ENCODE measurements around the gene EPS8L2. TPM values are rescaled to one million over a fixed set of nuclear protein-coding genes. Genes with fewer than 3 reads are reported as not detected.

The EPS8L2 gene
- total and polyA plus RNA-seq, 10 of the 15 experiments (the other 5 are each of a cell fraction or from before 2014, with no cell fraction given): 0.76 to 20.0 (median 9.7) TPM

DNA sequence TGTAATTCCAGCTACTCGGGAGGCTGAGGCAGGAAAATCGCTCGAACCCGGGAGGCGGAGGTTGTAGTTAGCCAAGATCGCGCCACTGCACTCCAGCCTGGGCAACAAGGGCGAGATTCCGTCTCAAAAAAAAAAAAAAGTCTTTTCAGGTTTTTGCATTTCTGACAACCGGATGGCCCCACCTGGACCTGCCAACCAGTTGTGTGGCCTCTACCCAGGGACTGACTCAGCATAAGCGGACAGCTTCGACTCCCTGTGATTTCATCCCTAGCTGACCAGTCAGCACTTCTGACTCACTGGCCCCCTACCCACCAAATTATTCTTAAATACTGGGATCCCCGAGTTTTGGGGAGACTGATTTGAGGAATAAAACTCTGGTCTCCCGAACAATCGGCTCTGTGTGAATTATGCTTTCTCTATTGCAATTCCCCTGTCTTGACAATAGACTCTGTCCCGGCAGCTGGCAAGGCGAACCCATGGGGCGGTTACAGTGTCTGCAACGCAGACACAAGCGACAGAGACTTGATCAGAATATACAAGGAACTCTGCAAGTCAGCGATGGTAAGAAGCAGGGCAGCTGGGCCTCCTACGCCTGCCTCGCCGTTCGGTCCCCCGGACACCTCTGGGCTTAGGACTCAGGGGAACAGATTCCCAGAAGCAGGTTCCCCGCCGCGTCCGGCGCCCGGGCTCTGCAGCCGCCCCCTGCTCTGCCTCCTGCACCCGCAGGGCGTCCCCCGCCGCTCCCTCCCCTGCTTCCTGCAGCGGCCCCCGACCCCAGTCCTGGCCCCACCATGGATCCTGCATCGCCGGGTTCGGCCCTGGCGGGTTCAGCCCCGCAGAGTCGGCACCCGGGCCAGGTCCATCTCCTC lies 40.5 kb downstream of the EPS8L2 start:
- POLR2A ChIA-PET: interaction anchor here (1.1 to 2.5 kb wide), 4 partner anchors 10 to 30 kb away, joined by 3 to 10 read pairs (median 6); no protein-coding TSS in a partner anchor
- Histone ChIP-seq H3K36me3 (ENCODE audit: control insufficient read depth in 2 of 2, insufficient read depth in 2 of 2, low read length in 1 of 2) (no peaks in the 10 kb centered on the region), H3K27ac (ENCODE audit: control insufficient read depth, insufficient read depth) (peak overlapping the region; percentile 81; the same call in 1 of the 2 replicates), H3K4me3 (peak overlapping the region; percentile 90), H3K27me3 (replicated peaks in 1 of 2; ENCODE audit: control insufficient read depth in 2 of 2, insufficient read depth in 2 of 2, low read length in 1 of 2) (no peaks in the 10 kb centered on the region), H3K79me2 (ENCODE audit: control insufficient read depth, insufficient read depth, low read length) (peaks cover 38% of the 10 kb centered on the region), H3K4me1 (ENCODE audit: control insufficient read depth, insufficient read depth, low read length) (peaks cover 4% of the 10 kb centered on the region), H3K9ac (ENCODE audit: control insufficient read depth, insufficient read depth, low read length) (peak overlapping the region; percentile 52; the same call in 1 of the 2 replicates), H3K9me3 (replicated peaks; ENCODE audit: control insufficient read depth, insufficient read depth, low read length) (no peaks in the 10 kb centered on the region), H4K20me1 (ENCODE audit: control insufficient read depth, insufficient read depth) (peaks cover 2% of the 10 kb centered on the region; the same call in 1 of the 2 replicates), H2AFZ (ENCODE audit: control insufficient read depth, low read depth, low read length) (peak overlapping the region; percentile 96), H3K4me2 (ENCODE audit: control insufficient read depth, insufficient read depth) (peak overlapping the region; percentile 83)
- 24% methylated on average over 38 of the region's 46 CpGs for WGBS (ENCODE audit: insufficient coverage, insufficient replicate concordance, low lambda C conversion rate, missing lambda C conversion rate)
- SMC1A ChIA-PET (ENCODE audit: uncharacterized antibody, unreplicated experiment): interaction anchor here (0.8 kb wide), 1 partner anchor 49 kb away, joined by 3 read pairs; no protein-coding TSS in a partner anchor
- RAD21 ChIA-PET (ENCODE audit: unreplicated experiment): interaction anchor here (0.7 to 1.9 kb wide), 4 partner anchors 24 to 530 kb away, joined by 3 to 4 read pairs (median 3); no protein-coding TSS in a partner anchor
- intact Hi-C loops (cut with micrococcal nuclease; ENCODE audit: unreplicated experiment): loop anchor here (5.0 kb wide), 1 partner anchor 51 kb away; the partner anchor contains the start of gene SLC25A22
- CTCF ChIA-PET: interaction anchor here (0.7 to 1.2 kb wide), 5 partner anchors 16 to 51 kb away, joined by 3 to 5 read pairs (median 3); partner anchors contain the start of genes DEAF1 and TMEM80
- ATAC-seq: peak; percentile 49
- TF ChIP-seq POLR2AphosphoS5 (IDR thresholded peaks at IDR 0.05; ENCODE audit: low read length) (no peak), STAT1 (conservative IDR thresholded peaks at IDR 0.05) (no peak), MTA3 (IDR thresholded peaks at IDR 0.05; ENCODE audit: borderline replicate concordance, low read length) (no peak), RFX5 (IDR thresholded peaks at IDR 0.05; ENCODE audit: low read depth, low read length) (no peak), RAD21 (IDR thresholded peaks at IDR 0.05; ENCODE audit: insufficient read depth, low read depth, low read length) (no peak), RELA (IDR thresholded peaks at IDR 0.05; ENCODE audit: borderline replicate concordance, partially characterized antibody) (no peak), CEBPB (IDR thresholded peaks at IDR 0.05; ENCODE audit: borderline replicate concordance in 1 of 2, low read depth in 2 of 2, low read length in 2 of 2) (no peak), CHD2 (IDR thresholded peaks at IDR 0.05; ENCODE audit: borderline replicate concordance, low read depth, low read length) (no peak), EED (IDR thresholded peaks at IDR 0.05; ENCODE audit: low read depth) (no peak), RELB (IDR thresholded peaks at IDR 0.05; ENCODE audit: low read depth) (no peak), IKZF1 (conservative IDR thresholded peaks at IDR 0.05) (no peak)
- TF ChIP-seq, protein P1, sequence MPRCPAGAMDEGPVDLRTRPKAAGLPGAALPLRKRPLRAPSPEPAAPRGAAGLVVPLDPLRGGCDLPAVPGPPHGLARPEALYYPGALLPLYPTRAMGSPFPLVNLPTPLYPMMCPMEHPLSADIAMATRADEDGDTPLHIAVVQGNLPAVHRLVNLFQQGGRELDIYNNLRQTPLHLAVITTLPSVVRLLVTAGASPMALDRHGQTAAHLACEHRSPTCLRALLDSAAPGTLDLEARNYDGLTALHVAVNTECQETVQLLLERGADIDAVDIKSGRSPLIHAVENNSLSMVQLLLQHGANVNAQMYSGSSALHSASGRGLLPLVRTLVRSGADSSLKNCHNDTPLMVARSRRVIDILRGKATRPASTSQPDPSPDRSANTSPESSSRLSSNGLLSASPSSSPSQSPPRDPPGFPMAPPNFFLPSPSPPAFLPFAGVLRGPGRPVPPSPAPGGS (IDR thresholded peaks at IDR 0.05; ENCODE audit: borderline replicate concordance, insufficient read depth, low read depth, low read length, poor library complexity, severe bottlenecking): no peak
- TF ChIP-seq, protein P2, sequence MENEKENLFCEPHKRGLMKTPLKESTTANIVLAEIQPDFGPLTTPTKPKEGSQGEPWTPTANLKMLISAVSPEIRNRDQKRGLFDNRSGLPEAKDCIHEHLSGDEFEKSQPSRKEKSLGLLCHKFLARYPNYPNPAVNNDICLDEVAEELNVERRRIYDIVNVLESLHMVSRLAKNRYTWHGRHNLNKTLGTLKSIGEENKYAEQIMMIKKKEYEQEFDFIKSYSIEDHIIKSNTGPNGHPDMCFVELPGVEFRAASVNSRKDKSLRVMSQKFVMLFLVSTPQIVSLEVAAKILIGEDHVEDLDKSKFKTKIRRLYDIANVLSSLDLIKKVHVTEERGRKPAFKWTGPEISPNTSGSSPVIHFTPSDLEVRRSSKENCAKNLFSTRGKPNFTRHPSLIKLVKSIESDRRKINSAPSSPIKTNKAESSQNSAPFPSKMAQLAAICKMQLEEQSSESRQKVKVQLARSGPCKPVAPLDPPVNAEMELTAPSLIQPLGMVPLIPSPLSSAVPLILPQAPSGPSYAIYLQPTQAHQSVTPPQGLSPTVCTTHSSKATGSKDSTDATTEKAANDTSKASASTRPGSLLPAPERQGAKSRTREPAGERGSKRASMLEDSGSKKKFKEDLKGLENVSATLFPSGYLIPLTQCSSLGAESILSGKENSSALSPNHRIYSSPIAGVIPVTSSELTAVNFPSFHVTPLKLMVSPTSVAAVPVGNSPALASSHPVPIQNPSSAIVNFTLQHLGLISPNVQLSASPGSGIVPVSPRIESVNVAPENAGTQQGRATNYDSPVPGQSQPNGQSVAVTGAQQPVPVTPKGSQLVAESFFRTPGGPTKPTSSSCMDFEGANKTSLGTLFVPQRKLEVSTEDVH (IDR thresholded peaks at IDR 0.05; ENCODE audit: low read depth, partially characterized antibody): no peak
- no peak for DNase-seq (ENCODE audit: low read depth, low spot score)
- in situ Hi-C loops (cut with MboI): no loop called here
- FAIRE-seq: no peak
- BruUV-seq (replicated peaks): no TSS peak

Data from GM12878 (cell line).